ENCODE data around the gene TAGLN. TPM values are rescaled to one million over a fixed set of nuclear protein-coding genes. Genes with fewer than 3 reads are reported as not detected.
"Not testable (repeated sequence)": the region's sequence is repeated elsewhere in the genome, so short reads cannot be mapped to it uniquely, and the experiment has no call there.

The TAGLN gene
- polyA plus RNA-seq, 1 donor = 95.5 TPM

DNA sequence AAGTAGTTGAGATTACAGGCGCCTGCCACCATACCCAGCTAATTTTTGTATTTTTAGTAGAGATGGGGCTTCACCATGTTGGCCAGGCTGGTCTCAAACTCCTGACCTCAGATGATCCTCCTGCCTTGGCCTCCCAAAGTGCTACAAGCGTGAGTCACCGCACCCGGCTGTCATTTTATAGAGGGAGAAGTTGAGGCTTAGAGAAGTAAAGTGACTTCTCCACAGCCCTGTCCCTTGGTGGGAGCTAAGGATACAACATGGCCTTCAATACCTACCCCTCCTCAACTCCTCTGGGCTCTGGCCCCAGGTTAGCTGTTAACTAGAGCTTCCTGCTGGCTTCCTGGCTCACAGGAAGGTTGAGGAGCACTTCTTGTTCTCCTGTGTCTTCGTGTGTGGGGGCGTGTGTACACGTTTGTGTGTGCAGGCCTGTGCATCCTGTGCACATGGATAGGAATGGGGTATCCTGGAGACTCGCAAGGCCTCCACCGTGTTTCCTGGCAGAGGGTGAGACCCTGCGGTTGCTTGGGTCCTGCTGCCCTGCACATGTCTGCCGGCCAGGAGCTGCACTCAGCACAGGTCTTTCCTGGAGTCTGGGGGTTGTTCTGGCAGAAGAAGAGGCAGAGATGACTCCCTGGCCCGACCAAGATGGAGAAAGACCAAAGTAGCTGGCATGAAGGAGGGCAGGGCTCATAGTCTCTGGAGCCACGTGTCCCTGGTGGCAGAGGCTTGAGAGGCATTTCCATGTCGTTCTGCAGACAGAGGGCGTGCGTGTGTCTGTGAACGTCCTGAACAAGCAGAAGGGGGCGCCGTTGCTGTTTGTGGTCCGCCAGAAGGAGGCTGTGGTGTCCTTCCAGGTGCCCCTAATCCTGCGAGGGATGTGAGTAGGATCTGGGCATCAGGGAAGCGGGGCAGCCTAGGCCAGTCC, 18.2 kb upstream of the TAGLN start:
- peak; percentile 43 for DNase-seq

DNA sequence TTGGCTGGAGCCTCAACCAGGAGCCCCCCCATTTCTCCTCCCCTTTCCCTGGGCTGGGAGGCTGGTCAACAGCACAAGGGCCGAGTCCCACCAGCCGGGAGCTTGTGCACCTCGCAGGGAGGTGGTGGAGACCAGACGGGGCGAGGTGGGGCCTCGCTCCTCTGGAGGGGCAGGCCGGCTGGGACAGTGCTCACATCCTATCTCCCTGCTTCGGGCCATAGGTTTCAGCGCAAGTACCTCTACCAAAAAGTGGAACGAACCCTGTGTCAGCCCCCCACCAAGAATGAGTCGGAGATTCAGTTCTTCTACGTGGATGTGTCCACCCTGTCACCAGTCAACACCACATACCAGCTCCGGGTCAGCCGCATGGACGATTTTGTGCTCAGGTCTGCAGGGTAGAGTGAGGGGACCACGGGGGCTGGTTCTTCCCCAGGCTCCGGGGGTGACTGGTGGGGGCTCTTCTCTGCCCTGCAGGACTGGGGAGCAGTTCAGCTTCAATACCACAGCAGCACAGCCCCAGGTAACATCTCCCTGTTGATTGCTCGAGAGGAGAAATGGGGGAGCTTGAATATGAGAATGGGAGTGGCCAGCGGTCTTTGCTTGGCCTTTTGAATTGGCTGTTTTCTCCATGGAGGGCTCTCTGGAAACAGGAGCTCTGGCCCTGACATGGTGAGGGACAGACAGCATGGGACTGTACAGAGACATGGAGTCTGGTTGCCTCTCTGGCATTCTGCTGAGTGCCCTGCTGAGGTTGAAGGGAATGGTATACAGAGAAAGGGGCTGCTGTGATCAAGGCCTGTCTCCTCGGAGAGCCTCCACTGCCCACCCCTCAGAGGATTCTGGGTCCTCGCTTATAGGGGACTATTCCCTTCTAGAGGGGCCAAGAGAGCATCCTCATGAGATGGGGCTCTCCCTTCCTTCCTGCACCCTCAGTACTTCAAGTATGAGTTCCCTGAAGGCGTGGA, 17.3 kb upstream of the TAGLN start:
- no peak for DNase-seq

DNA sequence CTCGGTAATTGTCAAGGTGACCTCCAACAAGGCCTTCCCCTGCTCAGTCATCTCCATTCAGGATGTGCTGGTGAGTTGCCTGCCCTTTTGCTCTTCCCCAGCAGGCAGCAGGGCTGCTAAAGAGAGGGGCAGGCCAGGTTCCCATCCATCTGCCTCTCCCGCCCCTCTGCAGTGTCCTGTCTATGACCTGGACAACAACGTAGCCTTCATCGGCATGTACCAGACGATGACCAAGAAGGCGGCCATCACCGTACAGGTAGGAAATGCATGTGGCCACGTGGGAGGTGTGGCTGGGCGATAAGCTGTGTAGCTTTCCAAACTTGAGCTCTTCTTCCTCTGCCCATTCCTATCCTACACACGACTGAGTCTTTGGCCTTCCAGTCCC, 16.6 kb upstream of the TAGLN start:
- DNase-seq = no peak

DNA sequence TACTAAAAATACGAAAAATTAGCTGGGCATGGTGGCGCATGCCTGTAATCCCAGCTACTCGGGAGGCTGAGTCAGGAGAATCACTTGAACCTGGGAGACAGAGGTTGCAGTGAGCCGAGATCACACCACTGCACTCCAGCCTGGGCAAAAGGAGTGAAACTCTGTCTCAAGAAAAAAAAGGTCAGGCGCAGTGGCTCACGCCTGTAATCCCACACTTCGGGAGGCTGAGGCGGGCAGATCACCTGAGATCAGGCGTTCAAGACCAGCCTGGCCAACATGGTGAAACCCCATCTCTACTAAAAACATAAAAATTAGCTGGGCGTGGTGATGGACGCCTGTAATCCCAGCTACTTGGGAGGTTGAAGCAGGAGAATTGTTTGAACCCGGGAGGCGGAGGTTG, 16.0 kb upstream of the TAGLN start:
- DNase-seq = not testable (repeated sequence)

DNA sequence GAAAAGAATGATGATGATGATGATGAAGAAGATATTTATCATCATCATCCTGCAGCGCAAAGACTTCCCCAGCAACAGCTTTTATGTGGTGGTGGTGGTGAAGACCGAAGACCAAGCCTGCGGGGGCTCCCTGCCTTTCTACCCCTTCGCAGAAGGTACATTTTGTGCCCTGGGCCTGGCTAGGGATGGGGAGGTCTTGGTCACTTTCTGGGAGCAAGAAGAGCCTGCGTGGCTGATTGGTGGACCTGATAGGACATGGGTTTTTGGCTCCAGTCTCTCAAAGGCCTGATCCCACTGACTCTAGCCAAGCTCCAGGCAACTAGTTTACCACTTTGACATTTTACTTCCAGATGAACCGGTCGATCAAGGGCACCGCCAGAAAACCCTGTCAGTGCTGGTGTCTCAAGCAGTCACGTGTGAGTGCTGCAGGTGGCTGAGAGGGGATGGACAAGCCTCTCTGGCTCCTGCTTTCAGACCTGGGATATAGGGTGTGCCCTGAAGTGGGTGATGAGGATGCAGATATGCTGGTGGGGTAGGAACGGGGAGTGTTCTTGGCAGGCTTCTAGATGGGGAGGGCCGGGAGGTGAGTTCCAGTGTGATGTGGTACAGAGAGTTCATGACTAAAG, 15.3 kb upstream of the TAGLN start:
- no peak for DNase-seq

DNA sequence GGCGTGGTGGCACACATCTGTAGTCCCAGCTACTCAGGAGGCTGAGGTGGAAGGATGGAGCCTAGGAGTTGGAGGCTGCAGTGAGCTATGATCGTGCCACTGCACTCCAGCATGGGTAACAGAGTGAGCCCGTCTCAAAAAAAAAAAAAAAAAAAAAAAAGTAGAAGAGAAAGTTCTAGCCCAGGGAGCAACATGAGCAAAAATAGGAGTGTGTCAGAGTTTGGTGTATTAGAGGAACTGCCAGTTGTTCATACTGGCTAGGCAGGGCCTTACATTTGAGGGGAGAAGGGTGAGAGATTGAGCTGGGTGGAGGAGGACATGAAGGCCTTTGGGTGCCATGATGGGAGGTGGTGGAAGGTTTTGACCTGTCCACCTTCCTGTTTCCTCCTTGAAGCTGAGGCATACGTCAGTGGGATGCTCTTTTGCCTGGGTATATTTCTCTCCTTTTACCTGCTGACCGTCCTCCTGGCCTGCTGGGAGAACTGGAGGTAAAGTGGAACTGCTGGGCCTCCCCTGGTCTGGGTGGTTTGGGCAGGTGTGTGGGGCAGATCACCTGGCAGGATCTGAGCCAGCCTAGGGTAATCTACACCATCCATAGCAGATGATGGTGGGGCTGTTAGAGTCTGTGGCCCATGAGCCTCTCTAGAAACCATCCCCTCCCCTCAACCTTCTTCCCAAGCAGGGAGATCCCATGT, 13.3 kb upstream of the TAGLN start:
- no peak for DNase-seq

DNA sequence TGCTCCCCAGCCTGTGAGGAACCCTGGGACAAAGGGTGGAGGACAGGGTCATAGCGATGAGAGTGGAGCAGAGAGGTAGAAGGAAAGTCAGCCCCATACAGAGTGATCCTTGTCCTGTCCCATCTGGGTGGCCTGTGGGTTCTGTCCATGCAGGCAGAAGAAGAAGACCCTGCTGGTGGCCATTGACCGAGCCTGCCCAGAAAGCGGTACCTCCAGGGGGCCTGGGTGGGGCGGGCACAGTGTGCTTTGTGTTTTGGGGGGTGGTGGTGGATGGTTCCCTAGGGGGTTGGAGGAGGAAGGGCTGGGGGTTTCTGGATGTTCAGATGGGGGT, 12.8 kb upstream of the TAGLN start:
- no peak for DNase-seq

DNA sequence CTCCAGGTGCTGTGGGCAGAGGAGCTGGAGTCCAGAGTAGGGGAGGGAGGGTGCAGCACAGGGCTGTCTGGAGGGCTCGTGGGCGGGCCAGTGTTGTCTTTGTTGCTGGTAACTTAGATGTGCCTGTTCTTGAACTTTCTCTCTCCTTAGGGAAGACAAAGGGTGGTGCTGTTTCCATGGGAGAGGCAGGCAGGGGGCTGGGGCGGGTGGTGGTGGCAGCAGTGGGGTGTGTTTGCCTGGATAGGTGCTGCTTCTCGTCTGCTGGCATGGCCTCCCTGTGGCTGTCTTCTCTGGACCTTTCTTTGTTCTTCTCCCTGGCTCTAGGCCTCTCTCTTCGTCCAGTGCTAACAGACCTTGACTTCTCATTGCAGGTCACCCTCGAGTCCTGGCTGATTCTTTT, 12.2 kb upstream of the TAGLN start:
- DNase-seq = no peak

DNA sequence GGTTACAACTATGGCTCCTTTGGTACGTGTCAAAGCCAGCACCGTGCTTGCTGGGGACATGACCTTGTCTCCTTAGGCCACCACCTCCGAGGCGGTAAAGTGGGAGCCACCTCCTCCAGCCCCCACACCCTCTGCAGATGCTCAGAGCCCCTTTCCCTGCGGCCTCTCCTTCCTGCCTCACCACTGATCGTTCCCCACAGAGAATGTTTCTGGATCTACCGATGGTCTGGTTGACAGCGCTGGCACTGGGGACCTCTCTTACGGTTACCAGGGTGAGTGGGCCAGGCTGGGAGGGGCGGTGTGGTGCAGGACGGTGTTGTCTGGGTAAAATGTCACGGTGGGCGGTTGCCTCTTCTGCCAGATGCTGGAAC, 11.8 kb upstream of the TAGLN start:
- DNase-seq = no peak

DNA sequence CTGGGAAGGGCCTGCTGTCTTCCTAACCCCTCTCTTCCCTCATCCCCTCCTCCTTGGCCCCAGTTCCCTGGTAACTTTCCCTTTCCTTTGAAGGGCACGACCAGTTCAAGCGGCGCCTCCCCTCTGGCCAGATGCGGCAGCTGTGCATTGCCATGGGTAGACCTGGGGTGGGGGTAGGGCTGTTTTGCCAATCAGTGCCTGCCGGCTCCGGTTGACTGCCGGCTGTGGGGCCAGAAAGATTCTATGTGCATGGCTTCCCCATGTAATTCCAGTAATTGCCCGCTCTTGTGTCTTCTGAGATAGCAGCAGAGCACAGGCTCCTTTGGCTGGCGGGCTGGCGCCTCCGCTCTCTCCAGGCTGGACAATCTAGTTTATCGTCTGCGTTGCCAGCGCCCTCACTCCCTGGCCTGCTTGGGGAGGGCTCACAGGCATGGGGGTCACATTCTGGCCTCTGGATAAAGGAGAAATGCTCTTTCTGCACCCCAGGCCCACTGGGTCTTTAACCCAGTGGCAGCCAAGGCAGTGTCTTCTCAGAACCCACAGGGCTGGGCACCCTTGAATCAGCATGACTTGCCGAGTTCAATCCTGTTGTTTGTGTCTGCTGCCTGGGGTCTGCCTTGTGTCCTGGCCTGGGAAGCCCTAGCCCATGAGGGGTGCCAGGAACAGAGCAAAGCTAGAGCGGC, 11.2 kb upstream of the TAGLN start:
- no peak for DNase-seq

DNA sequence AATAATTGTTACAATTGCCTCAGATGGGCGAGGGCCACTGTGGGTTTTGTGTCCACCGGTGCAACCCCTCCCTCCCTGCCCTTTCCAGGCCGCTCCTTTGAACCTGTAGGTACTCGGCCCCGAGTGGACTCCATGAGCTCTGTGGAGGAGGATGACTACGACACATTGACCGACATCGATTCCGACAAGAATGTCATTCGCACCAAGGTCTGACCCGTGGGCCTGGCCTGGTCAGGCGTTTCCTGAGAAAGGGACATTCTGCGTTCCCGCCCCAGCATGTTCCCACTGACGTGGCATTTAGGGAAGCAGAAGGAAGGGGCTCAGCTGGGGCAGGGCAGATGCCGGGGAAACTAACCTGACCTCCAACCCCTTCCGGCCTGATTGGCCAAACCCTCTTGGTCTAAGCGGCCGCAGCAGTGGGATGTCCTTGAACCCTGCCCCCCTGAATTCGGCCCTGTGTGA, 10.5 kb upstream of the TAGLN start:
- no peak for DNase-seq

DNA sequence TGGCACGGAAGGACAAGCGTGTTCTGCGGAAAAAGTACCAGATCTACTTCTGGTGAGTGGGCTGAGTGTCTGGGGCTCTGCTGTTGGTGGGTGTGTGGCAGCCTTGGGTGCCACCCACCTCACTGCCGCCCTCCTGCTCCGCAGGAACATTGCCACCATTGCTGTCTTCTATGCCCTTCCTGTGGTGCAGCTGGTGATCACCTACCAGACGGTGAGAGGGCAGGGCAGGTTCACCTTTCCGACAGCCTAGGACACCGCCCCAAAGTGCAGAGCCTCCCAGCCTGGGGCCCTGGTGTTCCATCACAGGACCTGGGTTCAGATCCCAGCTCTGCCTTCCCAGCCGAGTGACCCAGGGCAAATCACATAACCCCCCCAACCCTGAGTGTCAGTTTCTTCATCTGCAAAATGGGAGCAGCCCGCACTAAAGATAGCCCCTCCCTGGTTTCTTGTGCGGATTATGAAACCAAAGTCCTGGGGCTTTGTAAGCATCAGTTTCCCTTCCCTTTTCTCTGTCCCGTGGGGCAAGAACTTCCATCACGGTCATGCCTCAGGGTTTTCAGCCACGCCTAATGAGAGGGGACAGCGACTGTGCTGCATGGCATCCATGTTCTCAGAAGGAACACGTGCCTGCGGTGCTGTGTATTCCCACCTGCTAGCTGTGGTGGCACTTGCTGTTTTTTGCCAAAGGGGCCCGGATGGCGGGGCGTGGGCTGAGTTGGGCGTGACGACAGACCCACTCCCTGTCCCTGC, 9.8 kb upstream of the TAGLN start:
- DNase-seq = no peak

DNA sequence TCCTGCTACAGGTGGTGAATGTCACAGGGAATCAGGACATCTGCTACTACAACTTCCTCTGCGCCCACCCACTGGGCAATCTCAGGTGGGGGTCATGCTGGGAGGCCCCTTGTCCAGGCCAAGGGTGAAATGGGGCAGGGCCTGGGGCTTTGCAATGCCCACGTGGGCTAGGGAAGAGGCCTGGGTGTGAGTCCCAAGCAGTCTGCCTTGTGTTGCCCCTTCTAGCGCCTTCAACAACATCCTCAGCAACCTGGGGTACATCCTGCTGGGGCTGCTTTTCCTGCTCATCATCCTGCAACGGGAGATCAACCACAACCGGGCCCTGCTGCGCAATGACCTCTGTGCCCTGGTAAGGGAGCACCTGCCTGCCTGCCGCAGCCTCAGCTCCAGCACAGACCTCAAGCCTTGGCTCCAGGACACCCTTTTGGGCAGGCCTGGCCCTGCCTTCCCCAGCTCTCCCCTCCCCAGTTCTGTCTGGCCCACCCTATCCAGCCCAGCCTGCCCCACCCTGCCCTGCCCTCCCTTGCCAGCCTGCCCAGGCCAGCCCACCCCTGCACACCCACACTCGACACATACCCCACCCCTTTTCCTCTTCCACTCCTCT, 9.1 kb upstream of the TAGLN start:
- no peak for DNase-seq

DNA sequence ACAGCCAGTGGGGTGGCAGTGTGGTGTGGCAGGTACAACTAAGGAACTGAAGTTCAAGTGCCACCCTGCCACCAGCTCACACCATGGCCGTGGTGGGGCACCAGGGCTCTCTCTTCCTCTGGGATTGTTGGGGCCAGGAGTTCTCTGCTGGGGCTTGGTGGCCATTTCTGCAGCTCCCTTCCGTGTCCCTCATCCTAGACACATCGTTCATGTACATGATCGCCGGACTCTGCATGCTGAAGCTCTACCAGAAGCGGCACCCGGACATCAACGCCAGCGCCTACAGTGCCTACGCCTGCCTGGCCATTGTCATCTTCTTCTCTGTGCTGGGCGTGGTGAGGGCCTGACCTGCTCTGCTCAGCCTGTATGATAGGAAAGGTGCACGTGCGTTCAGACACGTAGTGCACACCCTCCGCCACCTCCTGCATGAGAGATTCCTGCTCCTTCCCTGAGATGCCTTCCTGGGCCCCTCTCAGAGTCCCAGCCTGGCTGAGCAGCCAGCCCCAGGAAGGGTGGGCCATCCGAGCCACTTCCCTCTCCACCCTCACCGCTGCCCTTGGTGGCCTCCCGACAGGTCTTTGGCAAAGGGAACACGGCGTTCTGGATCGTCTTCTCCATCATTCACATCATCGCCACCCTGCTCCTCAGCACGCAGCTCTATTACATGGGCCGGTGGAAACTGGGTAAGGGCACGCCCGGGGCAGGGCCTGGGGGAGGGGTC, 7.3 kb upstream of the TAGLN start:
- no peak for DNase-seq

DNA sequence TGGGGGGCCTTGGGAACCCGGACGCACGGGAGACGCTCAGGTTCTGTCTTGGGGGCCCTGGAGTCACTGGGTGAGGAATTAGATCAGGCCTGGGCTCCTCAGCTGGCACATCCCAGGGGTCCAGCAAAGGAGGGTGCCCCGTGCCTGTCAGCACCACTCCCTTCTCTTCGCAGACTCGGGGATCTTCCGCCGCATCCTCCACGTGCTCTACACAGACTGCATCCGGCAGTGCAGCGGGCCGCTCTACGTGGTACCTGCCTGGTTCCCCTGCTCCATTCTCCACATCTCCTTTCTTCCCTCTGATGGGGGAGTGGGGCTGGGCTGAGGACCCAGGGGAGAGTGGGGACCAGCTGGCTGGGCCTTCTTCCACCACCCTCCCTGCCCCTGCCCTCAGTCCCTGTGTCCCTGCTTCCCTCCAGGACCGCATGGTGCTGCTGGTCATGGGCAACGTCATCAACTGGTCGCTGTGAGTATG, 6.7 kb upstream of the TAGLN start:
- DNase-seq = no peak

DNA sequence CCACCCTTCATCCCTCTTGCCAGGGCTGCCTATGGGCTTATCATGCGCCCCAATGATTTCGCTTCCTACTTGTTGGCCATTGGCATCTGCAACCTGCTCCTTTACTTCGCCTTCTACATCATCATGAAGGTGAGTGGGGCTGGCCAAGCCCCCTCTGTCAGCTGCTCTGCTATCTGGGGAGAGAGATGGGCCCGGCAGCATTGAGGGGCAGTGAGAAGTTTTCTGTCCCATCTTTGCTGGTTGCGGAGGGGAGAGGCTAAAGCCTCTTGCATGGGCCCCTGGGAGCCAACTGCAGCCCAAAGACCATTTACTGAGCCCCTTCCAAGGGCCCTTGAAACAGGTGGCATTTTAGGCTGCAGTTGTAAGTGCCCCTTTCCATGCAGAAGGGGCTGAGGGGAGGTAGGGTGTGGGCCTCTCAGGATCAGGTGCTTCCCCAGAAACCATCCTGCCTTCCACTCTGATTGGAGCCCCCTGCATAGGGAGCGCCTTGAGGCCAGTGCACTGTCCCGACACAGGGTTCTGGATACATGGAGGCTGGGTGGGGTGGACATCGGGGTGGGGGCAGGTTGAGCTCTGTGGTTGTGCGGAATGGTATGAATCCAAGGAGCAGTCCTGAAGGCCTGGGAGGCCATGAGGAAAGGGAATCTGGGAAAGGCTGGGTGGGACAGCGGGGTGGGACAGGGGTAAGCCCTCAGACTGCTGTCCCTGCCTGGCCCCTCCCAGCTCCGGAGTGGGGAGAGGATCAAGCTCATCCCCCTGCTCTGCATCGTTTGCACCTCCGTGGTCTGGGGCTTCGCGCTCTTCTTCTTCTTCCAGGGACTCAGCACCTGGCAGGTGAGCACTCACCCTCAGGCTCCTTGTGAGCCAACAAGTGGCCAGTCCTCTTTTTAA, 5.8 kb upstream of the TAGLN start:
- no peak for DNase-seq

DNA sequence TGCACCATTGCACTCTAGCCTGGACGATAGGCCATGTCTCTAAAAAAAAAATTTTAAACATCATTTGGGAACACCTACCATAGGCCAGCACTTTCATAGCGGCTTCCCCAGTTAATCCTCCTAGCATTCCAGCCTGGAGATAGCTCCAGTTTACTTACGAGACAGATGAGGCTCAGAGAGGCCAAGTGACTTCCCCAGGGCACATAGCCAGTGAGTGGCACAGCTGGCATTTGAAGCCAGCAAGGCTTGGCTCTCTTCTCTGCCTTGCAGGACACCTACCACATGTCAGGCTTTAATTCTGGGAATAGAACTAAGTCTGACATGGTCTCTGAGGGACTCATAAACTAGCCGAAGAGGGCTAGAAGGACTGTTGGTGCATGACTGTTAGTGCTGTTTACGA, 4.9 kb upstream of the TAGLN start:
- DNase-seq = no peak

DNA sequence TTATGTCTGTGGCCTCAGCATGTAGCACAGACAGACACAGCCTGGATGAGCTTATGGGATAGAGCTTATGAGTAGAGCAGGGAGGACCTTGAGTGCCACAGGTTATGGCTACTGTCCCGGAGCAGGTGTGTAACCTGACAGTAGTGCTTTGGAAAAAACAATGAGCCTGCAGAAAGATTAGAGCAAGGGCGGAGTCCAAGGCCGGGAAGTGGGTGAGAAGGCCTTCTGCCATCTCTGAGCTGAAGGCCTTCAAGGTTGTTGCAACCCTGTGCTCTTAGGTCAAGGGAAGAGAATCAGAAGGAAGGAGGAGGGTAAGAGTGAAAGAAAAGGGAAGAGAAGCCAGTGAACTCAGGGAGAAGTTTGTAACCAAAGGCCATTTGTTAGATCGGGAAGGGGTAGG, 3.9 kb upstream of the TAGLN start:
- DNase-seq = no peak

DNA sequence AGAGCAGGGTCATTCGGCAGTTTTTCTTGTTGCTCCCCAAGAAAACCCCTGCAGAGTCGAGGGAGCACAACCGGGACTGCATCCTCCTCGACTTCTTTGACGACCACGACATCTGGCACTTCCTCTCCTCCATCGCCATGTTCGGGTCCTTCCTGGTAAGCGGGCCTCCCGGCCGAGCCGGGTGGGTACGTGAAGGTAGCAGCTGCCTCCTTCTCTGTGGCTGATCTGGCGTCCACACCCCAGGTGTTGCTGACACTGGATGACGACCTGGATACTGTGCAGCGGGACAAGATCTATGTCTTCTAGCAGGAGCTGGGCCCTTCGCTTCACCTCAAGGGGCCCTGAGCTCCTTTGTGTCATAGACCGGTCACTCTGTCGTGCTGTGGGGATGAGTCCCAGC, 3.4 kb upstream of the TAGLN start:
- no peak for DNase-seq

Data from hindlimb muscle (tissue), 1 donor.